Kidney epithelial cell (primary cell): ENCODE results near the gene SH2D7. TPM values are rescaled to one million over a fixed set of nuclear protein-coding genes. Genes with fewer than 3 reads are reported as not detected.

Experiments used
- DNase-seq: peaks from one replicate; pipeline ENCODE4 v3.0.0-alpha.2; 2010; ENCODE audit warnings: low read depth
- H3K27me3 ChIP-seq: 2 replicates; pipeline ENCODE4 v1.6.0; 2011; ENCODE audit warnings: low read length; ENCODE audit not compliant: control insufficient read depth, insufficient read depth
- H3K36me3 ChIP-seq: 2 replicates; pipeline ENCODE4 v1.5.1; 2011; ENCODE audit warnings: low read length; ENCODE audit not compliant: control insufficient read depth, insufficient read depth
- H3K4me3 ChIP-seq: 2 replicates; pipeline ENCODE4 v1.5.1; 2011; ENCODE audit warnings: low read depth, mild to moderate bottlenecking, control low read depth, low read length
- total RNA-seq: library from RNA; depleted of rRNA; stranded (reverse); fragments of >200 nt; gene quantifications from 2 replicates; pipeline ENCODE4 v1.2.3, GENCODE V29; 2015
- TF ChIP-seq, protein P1 (sequence below): IDR thresholded peaks from 2 replicates; pipeline ENCODE4 v1.5.1; 2011; ENCODE audit warnings: mild to moderate bottlenecking, moderate library complexity, low read length, control low read depth, inconsistent platforms; ENCODE audit not compliant: insufficient read depth, poor library complexity, severe bottlenecking

Gene SH2D7
- total RNA-seq, 1 donor from 2014 or later = not detected

DNA sequence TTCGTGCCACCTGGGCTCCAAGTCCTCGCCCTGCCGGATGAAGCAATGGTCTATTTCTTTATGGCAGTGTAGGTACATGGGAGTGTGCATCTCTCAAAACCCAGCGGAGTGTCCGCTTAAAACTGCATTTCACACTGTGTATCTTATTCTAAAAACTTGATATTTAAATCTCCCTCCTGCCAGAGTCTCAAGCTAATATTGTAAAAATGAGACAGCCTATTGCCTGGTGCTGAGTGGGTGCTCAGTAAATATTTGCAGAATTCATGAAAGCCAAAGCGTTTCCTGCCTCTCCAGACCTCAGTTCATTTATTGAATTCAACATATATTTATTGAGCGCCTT is 14.5 kb upstream of the SH2D7 start:
- no peak for DNase-seq
- TF ChIP-seq, protein P1, sequence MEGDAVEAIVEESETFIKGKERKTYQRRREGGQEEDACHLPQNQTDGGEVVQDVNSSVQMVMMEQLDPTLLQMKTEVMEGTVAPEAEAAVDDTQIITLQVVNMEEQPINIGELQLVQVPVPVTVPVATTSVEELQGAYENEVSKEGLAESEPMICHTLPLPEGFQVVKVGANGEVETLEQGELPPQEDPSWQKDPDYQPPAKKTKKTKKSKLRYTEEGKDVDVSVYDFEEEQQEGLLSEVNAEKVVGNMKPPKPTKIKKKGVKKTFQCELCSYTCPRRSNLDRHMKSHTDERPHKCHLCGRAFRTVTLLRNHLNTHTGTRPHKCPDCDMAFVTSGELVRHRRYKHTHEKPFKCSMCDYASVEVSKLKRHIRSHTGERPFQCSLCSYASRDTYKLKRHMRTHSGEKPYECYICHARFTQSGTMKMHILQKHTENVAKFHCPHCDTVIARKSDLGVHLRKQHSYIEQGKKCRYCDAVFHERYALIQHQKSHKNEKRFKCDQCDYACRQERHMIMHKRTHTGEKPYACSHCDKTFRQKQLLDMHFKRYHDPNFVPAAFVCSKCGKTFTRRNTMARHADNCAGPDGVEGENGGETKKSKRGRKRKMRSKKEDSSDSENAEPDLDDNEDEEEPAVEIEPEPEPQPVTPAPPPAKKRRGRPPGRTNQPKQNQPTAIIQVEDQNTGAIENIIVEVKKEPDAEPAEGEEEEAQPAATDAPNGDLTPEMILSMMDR = no peak
- no peaks in the 10 kb centered on the region for H3K36me3 ChIP-seq
- peak overlapping the region; percentile 84 for H3K4me3 ChIP-seq
- H3K27me3 ChIP-seq = no peaks in the 10 kb centered on the region

DNA sequence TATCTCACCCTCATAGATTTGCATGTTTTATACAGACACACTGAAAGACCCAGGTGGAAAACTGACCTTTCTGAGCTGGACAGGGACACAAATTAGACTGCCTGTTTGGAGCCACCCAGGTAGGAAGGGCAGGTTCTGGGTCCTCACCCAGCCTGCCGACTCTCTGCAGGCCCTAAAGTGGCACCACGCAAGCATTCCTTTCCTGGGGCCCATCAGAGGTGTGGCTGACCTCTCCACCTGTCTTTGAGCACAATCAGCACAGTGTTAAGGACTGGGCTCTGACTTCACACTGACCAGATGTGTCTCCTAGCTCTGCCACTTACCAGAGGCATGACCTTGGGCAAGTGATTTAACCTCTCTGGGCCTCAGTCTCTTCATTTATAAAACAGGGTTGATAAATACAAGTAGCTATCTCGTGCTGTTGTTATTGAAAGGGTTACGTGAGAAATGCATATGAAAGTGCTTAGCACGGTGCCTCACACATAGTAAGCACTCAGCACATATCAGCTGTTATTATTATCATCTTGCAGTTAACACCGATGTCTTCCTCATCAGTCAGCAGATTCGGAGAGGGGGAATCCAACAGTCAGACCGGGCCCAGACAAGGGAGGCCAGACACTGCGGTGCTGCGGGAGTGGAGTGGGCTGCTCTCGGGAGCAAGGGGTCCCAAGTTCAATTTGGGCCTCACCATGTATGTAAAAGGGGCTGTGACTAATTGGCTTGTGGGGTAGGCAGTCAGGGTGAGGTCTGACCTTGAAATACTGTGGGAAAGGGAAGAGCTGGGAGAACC is 12.9 kb upstream of the SH2D7 start:
- Histone ChIP-seq H3K27me3 (no peaks in the 10 kb centered on the region), H3K4me3 (no peak overlapping the region), H3K36me3 (no peaks in the 10 kb centered on the region)
- no peak for DNase-seq
- TF ChIP-seq, protein P1 = no peak

DNA sequence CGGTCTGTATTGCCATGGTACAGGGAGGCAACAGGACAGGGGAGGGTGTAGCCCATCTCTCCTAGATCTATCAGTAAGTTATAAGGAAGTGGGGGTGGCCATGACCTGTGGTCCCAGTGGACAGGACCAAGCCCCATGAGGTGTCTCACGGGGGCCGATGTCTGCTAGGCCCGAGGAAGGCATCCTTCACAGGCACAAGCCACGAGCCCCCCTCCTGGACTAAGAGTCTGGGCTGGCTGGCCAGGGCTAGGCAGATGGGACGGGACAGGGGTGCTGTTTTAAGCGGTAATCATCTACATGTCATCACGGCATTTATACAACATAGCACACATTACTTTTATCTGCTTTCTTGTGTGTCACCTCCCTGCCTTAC is 12.3 kb upstream of the SH2D7 start:
- Histone ChIP-seq H3K4me3 (no peak overlapping the region), H3K36me3 (no peaks in the 10 kb centered on the region), H3K27me3 (no peaks in the 10 kb centered on the region)
- no peak for DNase-seq
- TF ChIP-seq, protein P1 = no peak

DNA sequence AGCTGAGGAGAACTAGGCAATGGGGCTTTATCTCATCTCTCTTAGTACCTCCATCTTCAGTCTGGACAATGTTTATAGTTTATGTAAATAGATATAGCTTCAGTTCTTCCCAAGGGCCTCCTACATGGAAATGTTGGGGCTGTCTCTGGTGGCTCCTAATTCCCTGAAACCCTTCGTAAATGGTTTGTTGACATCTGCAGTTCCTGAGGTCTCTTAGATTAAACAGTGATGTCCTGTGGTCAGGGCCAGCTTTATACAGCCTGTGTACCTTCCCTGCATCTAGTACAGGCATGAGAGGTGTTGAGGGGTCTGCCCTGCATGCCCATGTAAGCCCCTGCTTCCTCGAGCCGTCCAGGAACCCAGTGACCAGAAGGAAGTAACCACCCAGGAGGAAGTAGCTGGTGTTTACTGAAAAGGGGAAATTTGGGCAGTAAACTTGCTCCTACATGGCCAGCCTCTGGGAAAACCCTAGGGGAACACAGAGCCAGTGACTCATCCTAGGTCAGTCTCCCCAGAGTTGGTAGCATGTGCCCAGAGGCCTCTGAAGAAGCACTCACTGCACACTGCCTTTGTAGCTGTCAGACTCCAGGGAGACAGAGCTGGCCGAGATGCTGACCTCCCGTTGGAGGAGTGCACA is 10.1 kb upstream of the SH2D7 start:
- Histone ChIP-seq H3K36me3 (no peaks in the 10 kb centered on the region), H3K27me3 (no peaks in the 10 kb centered on the region), H3K4me3 (no peak overlapping the region)
- no peak for DNase-seq
- TF ChIP-seq, protein P1 = no peak

DNA sequence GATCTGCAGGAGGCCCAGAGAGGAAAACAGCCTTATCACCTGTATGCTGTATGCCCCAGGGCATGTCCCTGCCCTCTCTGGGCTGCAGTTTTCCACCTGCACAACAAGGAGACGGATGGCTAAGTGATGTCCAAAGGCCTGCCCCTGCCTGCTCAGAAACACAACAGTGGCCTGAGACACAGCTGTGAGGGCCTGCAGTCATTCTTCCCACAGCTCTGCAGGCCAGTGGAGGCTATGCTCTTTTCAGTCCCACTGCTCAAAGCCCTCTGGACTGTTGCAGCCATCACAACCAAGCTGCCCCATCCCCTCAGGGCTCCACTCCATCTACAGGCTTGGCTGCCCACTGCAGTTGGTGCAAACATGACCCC is 9.6 kb upstream of the SH2D7 start:
- no peaks in the 10 kb centered on the region for H3K36me3 ChIP-seq
- TF ChIP-seq, protein P1 = no peak
- no peak overlapping the region for H3K4me3 ChIP-seq
- no peak for DNase-seq
- no peaks in the 10 kb centered on the region for H3K27me3 ChIP-seq

DNA sequence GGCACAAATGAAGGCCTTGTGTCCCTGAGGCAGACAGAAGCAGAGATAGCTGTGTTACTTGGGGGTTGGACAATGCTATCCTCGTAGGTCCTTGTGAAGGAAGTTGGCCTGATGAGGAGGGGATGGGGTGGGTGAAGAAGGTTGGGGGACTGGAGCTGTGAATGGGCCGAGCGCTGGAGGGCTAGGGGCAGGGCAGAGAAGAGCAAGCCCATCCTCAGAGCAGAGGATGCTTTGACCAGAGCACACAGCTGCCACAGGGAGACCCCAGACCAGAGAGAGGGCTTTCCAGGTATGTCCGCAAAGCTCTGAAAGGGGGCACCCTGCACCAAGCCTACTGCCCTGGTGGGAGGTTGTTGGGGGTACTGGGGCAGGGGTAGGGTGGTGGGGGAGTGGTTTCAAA is 9.2 kb upstream of the SH2D7 start:
- H3K4me3 ChIP-seq = no peak overlapping the region
- no peak for DNase-seq
- no peaks in the 10 kb centered on the region for H3K36me3 ChIP-seq
- no peaks in the 10 kb centered on the region for H3K27me3 ChIP-seq
- TF ChIP-seq, protein P1 = no peak
